Measurements from ENCODE around the gene DNHD1.

DNA sequence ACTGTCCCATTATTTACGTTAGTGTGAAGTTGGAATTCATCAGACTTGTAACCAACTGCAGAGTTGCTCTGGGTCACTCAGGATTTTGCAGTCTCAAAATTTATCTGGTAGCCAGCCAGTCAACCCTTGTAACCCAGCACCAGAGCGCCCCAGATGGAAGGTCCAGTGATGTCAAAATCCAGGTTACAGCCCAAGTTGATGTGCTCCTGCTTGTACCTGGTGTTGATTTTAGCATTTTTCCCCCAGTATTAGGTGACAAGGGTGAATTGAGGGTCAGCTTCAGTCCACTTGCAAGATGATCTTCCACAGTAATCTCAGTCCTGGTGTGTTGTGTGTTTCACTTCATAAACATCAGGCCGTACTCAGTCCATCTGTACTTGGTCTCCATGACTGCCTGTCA lies 8.3 kb upstream of the DNHD1 start:
- TF ChIP-seq POLR2A (IDR thresholded peaks at IDR 0.05) = no peak
- TF ChIP-seq, protein P1, sequence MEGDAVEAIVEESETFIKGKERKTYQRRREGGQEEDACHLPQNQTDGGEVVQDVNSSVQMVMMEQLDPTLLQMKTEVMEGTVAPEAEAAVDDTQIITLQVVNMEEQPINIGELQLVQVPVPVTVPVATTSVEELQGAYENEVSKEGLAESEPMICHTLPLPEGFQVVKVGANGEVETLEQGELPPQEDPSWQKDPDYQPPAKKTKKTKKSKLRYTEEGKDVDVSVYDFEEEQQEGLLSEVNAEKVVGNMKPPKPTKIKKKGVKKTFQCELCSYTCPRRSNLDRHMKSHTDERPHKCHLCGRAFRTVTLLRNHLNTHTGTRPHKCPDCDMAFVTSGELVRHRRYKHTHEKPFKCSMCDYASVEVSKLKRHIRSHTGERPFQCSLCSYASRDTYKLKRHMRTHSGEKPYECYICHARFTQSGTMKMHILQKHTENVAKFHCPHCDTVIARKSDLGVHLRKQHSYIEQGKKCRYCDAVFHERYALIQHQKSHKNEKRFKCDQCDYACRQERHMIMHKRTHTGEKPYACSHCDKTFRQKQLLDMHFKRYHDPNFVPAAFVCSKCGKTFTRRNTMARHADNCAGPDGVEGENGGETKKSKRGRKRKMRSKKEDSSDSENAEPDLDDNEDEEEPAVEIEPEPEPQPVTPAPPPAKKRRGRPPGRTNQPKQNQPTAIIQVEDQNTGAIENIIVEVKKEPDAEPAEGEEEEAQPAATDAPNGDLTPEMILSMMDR (IDR thresholded peaks at IDR 0.05) = no peak
